ENCODE data around the gene TCP11L2. TPM values are rescaled to one million over a fixed set of nuclear protein-coding genes. Genes with fewer than 3 reads are reported as not detected.

TCP11L2 gene
- 13.6 TPM for polyA plus RNA-seq (2013, experiment 1 of 2; ENCODE audit: insufficient read length)
- 13.5 TPM for polyA plus RNA-seq (2013, experiment 2 of 2; ENCODE audit: insufficient read length)

DNA sequence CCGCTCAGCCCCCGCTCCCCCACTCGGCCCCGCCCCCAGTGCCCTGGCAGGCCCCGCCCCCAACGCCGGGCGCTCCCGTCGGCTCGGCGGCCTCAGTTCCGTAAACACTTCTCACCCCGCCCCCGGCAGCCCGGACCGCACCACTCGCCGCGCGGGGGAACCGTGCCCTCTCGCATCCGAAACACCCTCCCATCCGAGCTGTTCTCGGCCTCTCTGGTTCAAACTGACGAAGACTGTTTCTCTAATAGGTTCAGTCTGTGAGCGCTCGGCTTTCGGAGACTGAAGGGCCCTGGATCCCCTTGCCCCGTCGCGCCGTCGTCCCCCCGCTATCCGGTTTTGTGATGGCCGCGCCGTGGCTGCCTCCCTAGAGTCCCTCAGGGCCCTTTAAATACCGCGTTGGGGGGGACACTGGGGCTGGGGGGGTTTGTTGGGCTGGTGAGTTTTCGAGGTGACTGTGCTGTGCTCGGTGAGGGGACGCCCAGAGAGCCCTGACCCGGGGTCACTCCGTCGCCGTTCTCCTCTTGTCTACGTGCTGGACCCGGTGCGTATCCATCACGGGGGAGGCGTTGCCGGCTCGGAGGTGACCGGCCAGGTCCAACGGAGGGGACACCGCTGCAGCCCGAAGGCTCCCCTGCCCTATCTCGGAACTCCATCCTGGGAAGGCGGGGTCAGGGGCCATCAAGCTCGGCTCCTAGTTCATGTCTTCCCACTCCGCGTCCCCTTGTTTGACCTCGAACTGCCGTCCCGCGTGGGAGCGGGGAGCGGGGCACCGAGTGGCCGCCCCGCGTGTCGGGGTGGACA lies at the start of gene TCP11L2:
Gene TCP11L2 (plus strand): TSS at position 333 of the 801 bp plus-strand sequence. CDS start 8,343 bp downstream, outside the sequence.
- DNase-seq = peak; percentile 79

- DNase-seq = no peak
Observed at GRCh38 chr12:106254724-106255123, 47.8 kb upstream of the TCP11L2 start.

DNA sequence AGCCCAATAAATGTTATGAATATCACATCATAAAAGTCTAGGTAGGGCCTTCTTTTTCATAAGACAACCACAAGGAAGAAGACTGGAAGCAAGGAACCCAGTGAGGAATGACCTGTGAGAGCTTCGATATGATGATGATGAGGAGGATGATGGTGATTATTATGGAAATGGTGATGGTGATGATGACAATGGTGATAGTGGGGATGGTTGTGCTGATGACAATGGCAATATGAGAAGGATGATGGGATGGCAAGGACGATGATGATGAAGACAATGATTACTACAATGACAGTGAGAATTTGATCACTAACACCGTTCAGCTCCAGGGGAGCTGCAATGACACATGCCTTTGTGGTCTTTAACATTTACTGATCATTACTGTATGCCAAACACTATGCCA lies 47.0 kb upstream of the TCP11L2 start:
- DNase-seq = no peak

DNA sequence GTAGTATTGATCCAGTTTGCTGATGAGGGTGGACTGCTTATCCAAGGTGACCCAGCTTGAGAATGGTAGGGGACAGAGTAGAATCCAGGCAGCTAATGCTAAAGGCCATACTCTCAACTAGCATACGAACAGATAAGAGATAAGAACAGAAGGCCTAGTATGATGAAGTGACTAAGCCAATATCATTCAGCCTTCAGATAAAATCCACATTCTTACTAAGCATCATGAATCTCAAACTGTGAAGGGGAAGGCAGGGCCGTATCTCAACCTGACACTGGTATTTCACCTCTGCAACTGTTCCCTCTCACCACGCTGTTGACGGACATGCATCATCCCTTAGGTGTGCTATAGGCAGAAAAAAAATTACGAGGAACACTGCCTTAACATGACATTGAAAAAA lies 46.6 kb upstream of the TCP11L2 start:
- DNase-seq = no peak

- DNase-seq = no peak
Observed at GRCh38 chr12:106256524-106256923, 46.0 kb upstream of the TCP11L2 start.

- no peak for DNase-seq
Observed at GRCh38 chr12:106258226-106258625, 44.3 kb upstream of the TCP11L2 start.

DNA sequence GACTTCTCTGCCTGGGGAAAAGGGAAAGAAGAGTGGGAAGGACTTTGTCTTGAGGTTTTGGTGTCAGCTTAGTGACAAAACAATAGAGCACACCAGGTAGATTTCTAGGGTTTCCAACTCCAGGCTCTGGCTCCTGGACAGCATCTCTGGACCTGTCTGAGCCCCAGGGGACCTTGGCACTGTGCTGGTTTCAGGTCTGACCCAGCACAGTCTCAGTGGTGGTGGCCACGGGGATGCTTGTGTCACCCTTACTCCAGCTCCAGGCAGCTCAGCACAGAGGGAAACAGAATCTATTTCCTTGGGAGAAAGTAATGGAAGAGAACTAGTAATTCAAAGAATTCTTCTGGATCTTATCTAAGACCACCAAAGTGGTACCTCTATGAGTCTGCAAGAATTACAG lies 43.6 kb upstream of the TCP11L2 start:
- no peak for DNase-seq

GRCh38 chr12:106265116-106265515 lies 37.4 kb upstream of the TCP11L2 start:
- no peak for DNase-seq

- no peak for DNase-seq
Observed at GRCh38 chr12:106267535-106267934, 35.0 kb upstream of the TCP11L2 start.

DNA sequence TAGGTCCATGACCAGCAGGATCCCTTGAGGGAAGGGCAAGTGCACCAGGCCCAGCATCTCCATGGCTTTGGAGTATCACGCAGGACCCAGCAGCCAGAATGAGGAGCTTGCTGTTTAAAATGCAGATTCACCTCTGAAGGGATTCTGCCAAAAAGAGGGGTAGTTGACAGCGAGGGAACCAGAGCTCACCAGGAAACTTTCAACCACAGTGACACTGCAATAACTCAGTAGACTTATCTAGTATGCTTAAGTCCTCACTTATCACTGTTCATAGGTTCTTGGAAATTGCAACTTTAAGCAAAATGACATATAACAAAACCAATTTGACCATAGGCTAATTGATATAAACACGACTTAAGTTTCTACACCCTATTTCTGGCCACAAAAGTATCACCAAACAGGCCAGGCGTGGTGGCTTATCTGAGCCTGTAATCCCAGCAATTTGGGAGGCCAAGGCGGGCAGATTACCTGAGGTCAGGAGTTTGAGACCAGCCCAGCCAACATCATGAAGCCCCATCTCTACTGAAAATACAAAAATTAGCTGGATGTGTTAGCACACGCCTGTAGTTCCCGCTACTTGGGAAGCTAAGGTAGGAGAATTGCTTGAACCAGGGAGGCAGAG lies 33.3 kb upstream of the TCP11L2 start:
- DNase-seq = no peak

GRCh38 chr12:106271575-106272505 lies 30.7 kb upstream of the TCP11L2 start:
- no peak for DNase-seq

DNA sequence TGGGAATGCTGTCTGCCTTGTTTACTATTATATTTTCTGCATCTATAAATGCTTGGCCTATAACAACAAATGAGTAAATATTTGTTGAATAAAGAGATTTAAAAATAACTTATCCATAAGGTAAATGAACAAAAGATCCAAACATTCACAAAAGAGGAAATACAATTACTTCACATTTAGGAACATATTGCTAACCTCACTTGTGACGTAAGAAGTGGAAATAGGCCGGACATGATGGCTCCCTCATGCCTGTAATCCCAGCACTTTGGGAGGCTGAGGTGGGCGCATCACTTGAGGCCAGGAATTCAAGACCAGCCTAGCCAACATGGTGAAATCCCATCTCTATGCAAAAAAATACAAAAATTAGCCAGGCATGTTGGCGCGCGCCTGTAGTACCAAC lies 29.0 kb upstream of the TCP11L2 start:
- no peak for DNase-seq

- no peak for DNase-seq
Observed at GRCh38 chr12:106274012-106274411, 28.5 kb upstream of the TCP11L2 start.

DNA sequence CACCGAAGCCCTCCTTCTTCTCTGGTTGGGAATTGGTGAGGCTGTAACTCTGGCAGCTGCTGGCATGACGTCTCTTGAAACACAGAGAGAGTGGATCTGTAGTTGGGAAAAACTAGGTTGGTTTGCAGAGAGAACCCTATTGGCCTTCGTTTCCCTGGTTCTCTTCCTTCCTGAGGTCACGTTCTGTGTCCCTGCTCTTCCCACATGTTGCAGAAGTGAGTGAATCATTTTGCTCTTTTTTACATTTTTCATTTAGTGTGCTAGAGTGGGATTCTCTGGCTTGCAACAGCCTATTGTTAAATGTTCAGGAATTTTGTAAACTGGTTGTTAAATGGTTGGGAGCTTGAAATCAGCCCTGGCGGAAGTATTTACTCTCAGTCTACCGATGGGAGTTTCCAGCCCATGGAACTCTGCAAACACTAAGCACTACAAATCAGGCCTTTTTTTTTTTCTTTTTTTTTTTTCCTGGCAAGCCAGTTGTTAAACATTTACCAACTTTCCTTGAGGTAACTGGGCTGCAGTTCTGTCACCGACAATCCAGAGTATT lies 27.9 kb upstream of the TCP11L2 start:
- peak; percentile 9 for DNase-seq

DNA sequence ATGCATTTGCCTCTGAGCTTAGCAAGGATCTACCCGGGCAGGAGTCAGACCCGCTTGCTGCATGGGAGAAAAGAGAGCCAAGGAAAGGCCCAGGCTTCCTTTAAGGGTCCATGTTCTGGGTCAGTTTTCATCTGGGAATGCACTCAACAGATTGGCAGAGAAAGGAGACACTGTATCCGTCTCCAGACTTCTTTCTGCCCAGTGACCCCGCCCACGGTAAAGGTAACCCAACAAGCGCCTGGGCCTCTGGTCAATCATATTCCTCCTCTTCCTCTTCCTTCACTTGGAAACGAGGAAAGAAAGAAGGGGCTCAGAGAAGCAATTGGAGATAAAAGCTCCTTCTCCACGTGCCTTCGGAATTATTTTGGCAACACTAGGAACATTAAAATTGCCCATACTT lies 27.1 kb upstream of the TCP11L2 start:
- no peak for DNase-seq

DNA sequence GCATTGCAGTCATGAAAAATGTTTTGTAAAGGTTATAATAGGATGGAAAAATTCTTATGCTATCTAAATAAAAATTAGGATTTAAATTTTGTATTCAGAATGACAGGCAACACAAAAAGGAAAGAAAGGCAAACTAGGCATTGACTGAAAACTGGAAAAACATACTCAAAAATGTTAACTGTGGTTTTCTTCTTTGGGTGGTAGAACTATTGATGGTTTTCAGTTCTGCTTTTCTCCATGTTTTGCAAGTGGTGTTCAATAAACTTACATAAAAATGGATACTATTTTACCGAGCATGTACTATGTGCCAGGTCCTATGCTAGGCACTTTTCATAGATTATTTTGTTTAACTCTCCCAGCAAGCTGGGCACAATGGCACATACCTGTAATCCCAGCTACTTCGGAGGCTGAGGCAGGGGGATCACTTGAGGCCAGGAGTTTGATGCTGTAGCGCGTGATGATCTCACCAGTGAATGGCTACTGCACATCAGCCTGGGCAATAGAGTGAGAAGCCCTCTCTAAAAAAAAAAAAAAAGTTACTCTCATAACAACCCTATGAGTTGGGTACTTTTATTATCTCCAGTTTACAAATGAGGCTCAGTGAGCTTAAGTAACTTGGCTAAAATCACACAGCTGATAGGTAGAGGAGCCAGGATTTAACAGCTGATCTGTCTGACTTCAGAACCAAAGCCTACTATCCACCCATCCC lies 26.3 kb upstream of the TCP11L2 start:
- no peak for DNase-seq

GRCh38 chr12:106280106-106280505 lies 22.4 kb upstream of the TCP11L2 start:
- DNase-seq = no peak

DNA sequence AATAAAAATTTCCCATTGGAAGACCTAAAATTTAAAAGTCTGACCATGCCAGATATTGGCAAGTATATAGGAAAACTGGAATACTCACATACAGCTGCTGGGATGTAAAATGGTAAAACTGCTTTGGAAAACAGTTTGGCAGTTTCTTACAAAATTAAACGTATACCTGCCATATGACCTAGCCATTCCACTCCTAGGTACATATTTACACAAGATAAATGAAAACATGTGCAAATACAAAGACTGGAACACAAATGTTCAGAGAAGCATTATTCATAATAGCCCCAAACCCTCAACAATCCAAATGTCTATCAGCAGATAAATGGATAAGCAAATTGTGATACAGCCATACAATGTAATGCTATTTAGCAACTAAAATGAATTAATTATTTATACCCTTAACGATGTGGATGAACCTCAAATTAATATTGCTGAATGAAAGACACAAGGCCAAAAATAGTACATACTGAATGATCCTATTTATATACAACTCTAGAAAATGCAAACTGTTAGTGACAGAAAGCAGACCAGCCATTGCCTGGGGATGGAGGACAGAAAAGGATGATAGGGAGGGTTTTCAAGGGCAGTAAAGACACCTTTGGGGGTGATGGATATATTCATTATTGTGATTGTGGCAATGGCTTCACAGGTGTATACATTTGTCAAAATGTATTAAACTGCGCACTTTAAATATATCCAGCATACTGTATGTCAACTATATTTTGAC lies 21.3 kb upstream of the TCP11L2 start:
- DNase-seq = no peak

DNA sequence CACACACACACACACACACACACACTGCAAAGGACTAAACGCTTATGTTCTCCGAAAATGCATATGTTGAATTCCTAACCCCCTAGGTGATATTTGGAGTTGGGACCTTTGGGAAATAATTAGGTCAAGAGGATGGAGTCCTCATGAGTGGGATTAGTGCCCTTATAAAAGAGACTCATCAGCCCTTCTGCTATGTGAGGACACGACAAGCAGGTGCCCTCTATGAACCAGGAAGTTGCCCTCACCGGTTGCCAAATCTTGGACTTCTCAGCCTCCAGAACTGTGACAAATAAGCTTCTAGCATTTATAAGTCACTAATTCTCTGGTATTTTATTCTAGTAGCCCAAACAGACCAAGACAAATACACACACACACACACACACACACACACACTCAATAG lies 20.7 kb upstream of the TCP11L2 start:
- no peak for DNase-seq

DNA sequence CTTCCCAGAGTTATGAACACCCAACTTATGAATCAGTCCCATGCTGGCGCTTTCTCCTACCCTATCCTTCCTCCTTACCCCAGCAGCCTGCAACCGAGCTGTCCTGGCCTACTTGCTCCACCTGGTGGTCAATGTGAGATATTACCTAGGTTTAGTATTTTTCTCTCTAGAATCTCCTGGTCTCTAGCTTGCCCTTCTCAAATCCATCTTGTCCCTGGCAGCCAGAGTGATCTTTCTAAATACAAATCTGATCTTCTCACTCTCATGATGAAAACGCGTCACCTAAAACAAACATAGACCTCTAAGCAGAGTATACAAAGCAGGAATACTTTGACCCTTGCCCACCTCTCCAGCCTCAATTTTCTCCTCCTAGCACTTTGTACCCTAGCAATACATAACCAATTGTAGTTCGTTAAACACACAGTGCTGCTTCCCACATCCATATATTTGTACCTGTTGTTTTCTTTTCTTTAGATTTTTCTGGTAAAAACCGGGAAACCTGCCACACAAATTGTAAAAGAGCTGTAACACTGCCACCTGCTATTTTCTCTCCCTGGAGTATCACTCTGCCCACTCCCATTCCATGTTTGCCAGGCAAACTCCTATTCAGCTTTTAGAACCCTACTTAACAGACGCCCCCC lies 20.0 kb upstream of the TCP11L2 start:
- peak; percentile 51 for DNase-seq
